ENCODE data around the gene DDX60. TPM values are rescaled to one million over a fixed set of nuclear protein-coding genes. Genes with fewer than 3 reads are reported as not detected.

DDX60 gene
- total and polyA plus RNA-seq, 4 donors = 2.9 to 11.3 (median 7.0) TPM

DNA sequence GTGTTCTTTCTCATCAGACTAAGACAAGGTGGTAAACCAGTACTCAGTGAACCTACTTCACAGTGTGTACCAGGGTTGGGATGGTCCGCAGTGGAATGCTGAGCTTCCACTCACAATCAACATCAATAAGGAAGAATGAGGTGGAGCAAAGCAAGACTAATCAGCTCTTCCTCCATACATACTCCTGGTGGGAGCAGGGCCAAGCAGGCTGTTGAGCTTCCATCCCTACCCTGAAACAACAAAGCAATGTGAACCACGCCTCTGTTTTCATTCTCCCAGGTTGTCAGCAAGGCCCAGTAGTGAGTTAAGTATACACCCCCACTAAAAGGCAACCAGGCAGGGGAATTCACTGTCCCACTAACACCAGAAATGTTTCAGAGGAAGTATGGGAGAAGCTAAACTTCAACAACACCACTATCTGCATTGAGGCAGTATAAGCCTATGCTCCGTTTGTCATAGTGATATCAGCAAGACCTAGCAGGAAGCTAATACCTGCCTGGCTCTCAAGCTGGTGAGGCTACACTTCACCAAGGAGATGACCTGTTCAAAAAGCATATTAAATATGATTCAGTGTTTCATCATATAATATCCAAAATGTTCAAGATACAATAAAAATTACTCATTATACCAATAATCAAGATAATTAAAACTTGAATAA is 109.5 kb downstream of the DDX60 start:
- H3K27me3 ChIP-seq (ENCODE audit: control insufficient read depth in 4 of 4, insufficient read depth in 4 of 4, low read length in 3 of 4) = no peaks in the 10 kb centered on the region
- no peak overlapping the region for H3K9ac ChIP-seq (ENCODE audit: low read depth in 1 of 2, low read length in 2 of 2)
- DNase-seq (ENCODE audit: low spot score) = no peak
- no peaks in the 10 kb centered on the region for H3K36me3 ChIP-seq (ENCODE audit: control insufficient read depth in 4 of 4, insufficient read depth in 3 of 4, low read depth in 1 of 4, low read length in 3 of 4)
- H3K27ac ChIP-seq (ENCODE audit: low read depth in 1 of 2, low read length in 2 of 2) = no peak overlapping the region
- no peaks in the 10 kb centered on the region for H3K4me1 ChIP-seq (ENCODE audit: control insufficient read depth in 4 of 4, insufficient read depth in 4 of 4, low read length in 3 of 4)
- H3K4me3 ChIP-seq (ENCODE audit: low read depth in 1 of 3, low read length in 3 of 3) = no peak overlapping the region
- H3K9me3 ChIP-seq (ENCODE audit: control insufficient read depth in 4 of 4, low read length in 3 of 4) = peaks cover 0 to 4% (median 2%) of the 10 kb centered on the region in 4 donors
- 90% methylated on average over 3 of the region's 3 CpGs for WGBS
- TF ChIP-seq RAD21 (IDR thresholded peaks at IDR 0.05) = no peak
- TF ChIP-seq, protein P1, sequence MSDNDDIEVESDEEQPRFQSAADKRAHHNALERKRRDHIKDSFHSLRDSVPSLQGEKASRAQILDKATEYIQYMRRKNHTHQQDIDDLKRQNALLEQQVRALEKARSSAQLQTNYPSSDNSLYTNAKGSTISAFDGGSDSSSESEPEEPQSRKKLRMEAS (IDR thresholded peaks at IDR 0.05) = no peak
- no peak for TF ChIP-seq SP1 (IDR thresholded peaks at IDR 0.05)
- no peak for TF ChIP-seq YY1 (IDR thresholded peaks at IDR 0.05)
- TF ChIP-seq GABPA (IDR thresholded peaks at IDR 0.05 in 1 of 2, conservative IDR thresholded peaks at IDR 0.05 in 1 of 2) = no peak
- TF ChIP-seq, protein P2, sequence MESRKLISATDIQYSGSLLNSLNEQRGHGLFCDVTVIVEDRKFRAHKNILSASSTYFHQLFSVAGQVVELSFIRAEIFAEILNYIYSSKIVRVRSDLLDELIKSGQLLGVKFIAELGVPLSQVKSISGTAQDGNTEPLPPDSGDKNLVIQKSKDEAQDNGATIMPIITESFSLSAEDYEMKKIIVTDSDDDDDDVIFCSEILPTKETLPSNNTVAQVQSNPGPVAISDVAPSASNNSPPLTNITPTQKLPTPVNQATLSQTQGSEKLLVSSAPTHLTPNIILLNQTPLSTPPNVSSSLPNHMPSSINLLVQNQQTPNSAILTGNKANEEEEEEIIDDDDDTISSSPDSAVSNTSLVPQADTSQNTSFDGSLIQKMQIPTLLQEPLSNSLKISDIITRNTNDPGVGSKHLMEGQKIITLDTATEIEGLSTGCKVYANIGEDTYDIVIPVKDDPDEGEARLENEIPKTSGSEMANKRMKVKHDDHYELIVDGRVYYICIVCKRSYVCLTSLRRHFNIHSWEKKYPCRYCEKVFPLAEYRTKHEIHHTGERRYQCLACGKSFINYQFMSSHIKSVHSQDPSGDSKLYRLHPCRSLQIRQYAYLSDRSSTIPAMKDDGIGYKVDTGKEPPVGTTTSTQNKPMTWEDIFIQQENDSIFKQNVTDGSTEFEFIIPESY (IDR thresholded peaks at IDR 0.05) = no peak
- TF ChIP-seq EGR1 (IDR thresholded peaks at IDR 0.05; ENCODE audit: low read depth in 2 of 2) = no peak
- TF ChIP-seq HNF4A (conservative IDR thresholded peaks at IDR 0.05) = no peak
- no peak for TF ChIP-seq JUND (IDR thresholded peaks at IDR 0.05)
- no peak for TF ChIP-seq TAF1 (conservative IDR thresholded peaks at IDR 0.05)
- TF ChIP-seq, protein P3, sequence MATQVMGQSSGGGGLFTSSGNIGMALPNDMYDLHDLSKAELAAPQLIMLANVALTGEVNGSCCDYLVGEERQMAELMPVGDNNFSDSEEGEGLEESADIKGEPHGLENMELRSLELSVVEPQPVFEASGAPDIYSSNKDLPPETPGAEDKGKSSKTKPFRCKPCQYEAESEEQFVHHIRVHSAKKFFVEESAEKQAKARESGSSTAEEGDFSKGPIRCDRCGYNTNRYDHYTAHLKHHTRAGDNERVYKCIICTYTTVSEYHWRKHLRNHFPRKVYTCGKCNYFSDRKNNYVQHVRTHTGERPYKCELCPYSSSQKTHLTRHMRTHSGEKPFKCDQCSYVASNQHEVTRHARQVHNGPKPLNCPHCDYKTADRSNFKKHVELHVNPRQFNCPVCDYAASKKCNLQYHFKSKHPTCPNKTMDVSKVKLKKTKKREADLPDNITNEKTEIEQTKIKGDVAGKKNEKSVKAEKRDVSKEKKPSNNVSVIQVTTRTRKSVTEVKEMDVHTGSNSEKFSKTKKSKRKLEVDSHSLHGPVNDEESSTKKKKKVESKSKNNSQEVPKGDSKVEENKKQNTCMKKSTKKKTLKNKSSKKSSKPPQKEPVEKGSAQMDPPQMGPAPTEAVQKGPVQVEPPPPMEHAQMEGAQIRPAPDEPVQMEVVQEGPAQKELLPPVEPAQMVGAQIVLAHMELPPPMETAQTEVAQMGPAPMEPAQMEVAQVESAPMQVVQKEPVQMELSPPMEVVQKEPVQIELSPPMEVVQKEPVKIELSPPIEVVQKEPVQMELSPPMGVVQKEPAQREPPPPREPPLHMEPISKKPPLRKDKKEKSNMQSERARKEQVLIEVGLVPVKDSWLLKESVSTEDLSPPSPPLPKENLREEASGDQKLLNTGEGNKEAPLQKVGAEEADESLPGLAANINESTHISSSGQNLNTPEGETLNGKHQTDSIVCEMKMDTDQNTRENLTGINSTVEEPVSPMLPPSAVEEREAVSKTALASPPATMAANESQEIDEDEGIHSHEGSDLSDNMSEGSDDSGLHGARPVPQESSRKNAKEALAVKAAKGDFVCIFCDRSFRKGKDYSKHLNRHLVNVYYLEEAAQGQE (IDR thresholded peaks at IDR 0.05) = no peak
- no peak for TF ChIP-seq RXRA (IDR thresholded peaks at IDR 0.05)
- TF ChIP-seq FOXA1 (IDR thresholded peaks at IDR 0.05) = no peak
- TF ChIP-seq, protein P4, sequence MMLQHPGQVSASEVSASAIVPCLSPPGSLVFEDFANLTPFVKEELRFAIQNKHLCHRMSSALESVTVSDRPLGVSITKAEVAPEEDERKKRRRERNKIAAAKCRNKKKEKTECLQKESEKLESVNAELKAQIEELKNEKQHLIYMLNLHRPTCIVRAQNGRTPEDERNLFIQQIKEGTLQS (IDR thresholded peaks at IDR 0.05) = no peak
- TF ChIP-seq HNF4G (IDR thresholded peaks at IDR 0.05) = no peak

DNA sequence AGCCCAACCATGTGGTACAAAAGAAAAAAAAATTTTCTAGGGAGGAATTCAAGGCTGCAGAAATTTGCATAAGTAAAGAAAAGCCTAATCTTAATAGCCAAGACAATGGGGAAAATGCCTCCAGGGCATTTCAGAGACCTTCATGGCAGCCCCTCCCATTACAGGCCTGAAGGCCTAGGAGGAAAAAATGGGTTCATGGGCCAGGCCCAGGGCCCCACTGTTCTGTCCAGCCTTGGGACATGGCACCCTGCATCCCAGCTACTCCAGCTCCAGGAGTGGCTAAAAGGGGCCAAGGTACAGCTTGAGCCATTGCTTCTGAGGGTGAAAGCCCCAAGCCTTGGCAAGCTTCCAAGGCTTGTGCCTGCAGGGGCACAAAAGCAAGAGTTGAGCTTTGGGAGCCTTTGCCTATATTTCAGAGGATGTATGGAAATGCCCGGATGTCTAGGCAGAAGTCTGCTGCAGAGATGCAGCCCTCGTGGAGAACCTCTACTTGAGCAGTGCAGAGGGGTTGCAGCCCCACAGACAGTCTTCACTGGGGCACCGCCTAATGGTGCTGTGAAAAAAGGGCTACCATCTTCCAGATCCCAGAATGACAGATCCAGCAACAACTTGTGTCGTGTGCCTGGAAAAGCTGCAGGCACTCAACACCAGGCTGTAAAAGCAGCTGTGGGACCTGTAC is 115.2 kb downstream of the DDX60 start:
- peak overlapping the region in 2 of 3 donors; percentile 12 to 18 for H3K4me3 ChIP-seq (ENCODE audit: low read depth in 1 of 3, low read length in 3 of 3)
- no peak for DNase-seq (ENCODE audit: low spot score)
- H3K27me3 ChIP-seq (ENCODE audit: control insufficient read depth in 4 of 4, insufficient read depth in 4 of 4, low read length in 3 of 4) = no peaks in the 10 kb centered on the region
- H3K27ac ChIP-seq (ENCODE audit: low read depth in 1 of 2, low read length in 2 of 2) = no peak overlapping the region
- H3K4me1 ChIP-seq (ENCODE audit: control insufficient read depth in 4 of 4, insufficient read depth in 4 of 4, low read length in 3 of 4) = no peaks in the 10 kb centered on the region
- H3K9ac ChIP-seq (ENCODE audit: low read depth in 1 of 2, low read length in 2 of 2) = no peak overlapping the region
- H3K9me3 ChIP-seq (ENCODE audit: control insufficient read depth in 4 of 4, low read length in 3 of 4) = peaks cover 6 to 12% (median 9%) of the 10 kb centered on the region in 4 donors
- 94% methylated on average over 4 of the region's 4 CpGs for WGBS
- H3K36me3 ChIP-seq (ENCODE audit: control insufficient read depth in 4 of 4, insufficient read depth in 3 of 4, low read depth in 1 of 4, low read length in 3 of 4) = no peaks in the 10 kb centered on the region
- TF ChIP-seq EGR1 (IDR thresholded peaks at IDR 0.05; ENCODE audit: low read depth in 2 of 2) (no peak), FOXA1 (IDR thresholded peaks at IDR 0.05) (no peak), HNF4A (conservative IDR thresholded peaks at IDR 0.05) (no peak), TAF1 (conservative IDR thresholded peaks at IDR 0.05) (no peak), HNF4G (IDR thresholded peaks at IDR 0.05) (no peak), FOXA2 (IDR thresholded peaks at IDR 0.05) (no peak), SP1 (IDR thresholded peaks at IDR 0.05) (no peak), JUND (IDR thresholded peaks at IDR 0.05) (no peak), RXRA (IDR thresholded peaks at IDR 0.05) (no peak), NR2F2 (IDR thresholded peaks at IDR 0.05) (no peak)
- TF ChIP-seq, protein P4 (IDR thresholded peaks at IDR 0.05) = no peak
- TF ChIP-seq, protein P2 (IDR thresholded peaks at IDR 0.05) = no peak
- TF ChIP-seq, protein P3 (IDR thresholded peaks at IDR 0.05) = no peak
